SK-N-SH (cell line): ENCODE results near the gene SNRNP35. TPM values are rescaled to one million over a fixed set of nuclear protein-coding genes. Genes with fewer than 3 reads are reported as not detected.

Experiments used
- CTCF ChIA-PET: fragments of 300-600, 350-600 bp; formaldehyde crosslinking; extraction: SDS; loops from one replicate; lab custom pipeline; 2021; lab: Yijun Ruan, JAX
- POLR2A ChIA-PET: fragments of 350-600 bp; sonication (Branson Sonifier 250); formaldehyde crosslinking; extraction: SDS; loops from one replicate; lab custom pipeline; 2020; ENCODE audit warnings: antibody characterized with exemption, inconsistent platforms; lab: Yijun Ruan, JAX
- DNase-seq: peaks from one replicate; pipeline ENCODE4 v3.0.0; 2012
- H2AFZ ChIP-seq: fragments of 200-600 bp; sonication (generic); 2 replicates; pipeline ENCODE4 v1.8.1; 2016; ENCODE audit warnings: antibody characterized with exemption, mild to moderate bottlenecking, low read depth
- H3F3A ChIP-seq: fragments of 200-600 bp; sonication (generic); replicated peaks from 2 replicates; pipeline ENCODE3; 2016; ENCODE audit warnings: antibody characterized with exemption, mild to moderate bottlenecking; ENCODE audit not compliant: insufficient read depth
- H3K27ac ChIP-seq, 2 experiments: fragments of 200-500 bp in 1 of 2; fragments of 200-600 bp in 1 of 2; sonication (Bioruptor generic) in 1 of 2; sonication (generic), shearing (Covaris generic) in 1 of 2; 2 replicates each; pipeline versions ENCODE4 v1.5.1 to v1.6.1; 2014 to 2016; ENCODE audit warnings: low read depth in 2 of 2, inconsistent platforms in 1 of 2, low read length in 1 of 2, mild to moderate bottlenecking in 1 of 2, mixed read lengths in 1 of 2
- H3K27me3 ChIP-seq: fragments of 200-600 bp; sonication (generic), shearing (Covaris generic); 2 replicates; pipeline ENCODE4 v1.6.1; 2016; ENCODE audit warnings: mixed run types; ENCODE audit not compliant: insufficient read depth
- H3K36me3 ChIP-seq, 2 experiments: fragments of 200-500 bp in 1 of 2; fragments of 200-600 bp in 1 of 2; sonication (Bioruptor generic) in 1 of 2; sonication (generic) in 1 of 2; replicated peaks in 1 of 2; 2 replicates each; pipeline versions ENCODE3 to v1.5.1; 2014 to 2016; ENCODE audit warnings: low read length in 1 of 2, mild to moderate bottlenecking in 1 of 2; ENCODE audit not compliant: insufficient read depth in 2 of 2, control insufficient read depth in 1 of 2
- H3K4me1 ChIP-seq, 2 experiments: fragments of 200-500 bp in 1 of 2; fragments of 200-600 bp in 1 of 2; sonication (Bioruptor generic) in 1 of 2; sonication (generic), shearing (Covaris generic) in 1 of 2; 2 replicates each; pipeline versions ENCODE4 v1.5.1 to v1.6.1; 2014 to 2016; ENCODE audit warnings: low read depth in 1 of 2, low read length in 1 of 2, mixed run types in 1 of 2; ENCODE audit not compliant: insufficient read depth in 2 of 2, control insufficient read depth in 1 of 2
- H3K4me2 ChIP-seq: fragments of 200-600 bp; sonication (generic), shearing (Covaris generic); 2 replicates; pipeline ENCODE4 v1.6.1; 2017; ENCODE audit warnings: mixed run types
- H3K4me3 ChIP-seq, 2 experiments: fragments of 200-500 bp in 1 of 2; fragments of 200-600 bp in 1 of 2; sonication (Bioruptor generic) in 1 of 2; sonication (generic), shearing (Covaris generic) in 1 of 2; 2 replicates each; pipeline versions ENCODE4 v1.5.1 to v1.8.1; 2014 to 2016; ENCODE audit warnings: low read depth in 2 of 2, inconsistent platforms in 1 of 2, low read length in 1 of 2, mild to moderate bottlenecking in 1 of 2, mixed read lengths in 1 of 2, moderate library complexity in 1 of 2
- H3K79me2 ChIP-seq: fragments of 200-600 bp; sonication (generic); 2 replicates; pipeline ENCODE4 v1.8.1; 2017; ENCODE audit warnings: mild to moderate bottlenecking; ENCODE audit not compliant: insufficient read depth
- H3K9ac ChIP-seq: fragments of 200-600 bp; sonication (generic); 2 replicates; pipeline ENCODE4 v1.6.1; 2017; ENCODE audit warnings: mixed run types
- H3K9me2 ChIP-seq: fragments of 200-600 bp; sonication (generic); 2 replicates; pipeline ENCODE4 v1.6.1; 2017; ENCODE audit warnings: mixed run types
- H3K9me3 ChIP-seq: fragments of 200-600 bp; sonication (generic); 2 replicates; pipeline ENCODE4 v1.6.1; 2017; ENCODE audit warnings: mixed run types, mild to moderate bottlenecking, moderate library complexity
- H4K20me1 ChIP-seq: fragments of 200-600 bp; sonication (generic); 2 replicates; pipeline ENCODE4 v1.6.1; 2017; ENCODE audit warnings: mild to moderate bottlenecking, mixed run types; ENCODE audit not compliant: insufficient read depth
- CHD2 ChIP-seq: fragments of 150-350 bp; IDR thresholded peaks from 2 replicates; pipeline ENCODE4 v1.6.1; 2018; ENCODE audit warnings: low read length; ENCODE audit not compliant: partially characterized antibody
- ELF1 ChIP-seq: IDR thresholded peaks from 2 replicates; pipeline ENCODE4 v1.4.0; 2012
- EP300 ChIP-seq, 2 experiments: IDR thresholded peaks; 2 replicates each; pipeline versions ENCODE4 v1.4.0 to v1.6.1; 2012; ENCODE audit warnings: borderline replicate concordance in 1 of 2, low read depth in 1 of 2, low read length in 1 of 2
- FOSL2 ChIP-seq: IDR thresholded peaks from 2 replicates; pipeline ENCODE4 v1.4.0; 2012; ENCODE audit warnings: low read depth, mild to moderate bottlenecking, moderate library complexity, borderline replicate concordance
- FOXJ3 ChIP-seq: sonication (generic); formaldehyde crosslinking; IDR thresholded peaks from 2 replicates; pipeline ENCODE4 v1.5.1; 2020; ENCODE audit warnings: mild to moderate bottlenecking, missing genetic modification reagents
- FOXM1 ChIP-seq: IDR thresholded peaks from 2 replicates; pipeline ENCODE4 v1.4.0; 2012; ENCODE audit warnings: low read depth, mild to moderate bottlenecking
- GABPA ChIP-seq: IDR thresholded peaks from 2 replicates; pipeline ENCODE4 v1.4.0; 2012; ENCODE audit warnings: low read depth, mild to moderate bottlenecking
- GATA2 ChIP-seq: sonication (generic); formaldehyde crosslinking; IDR thresholded peaks from 2 replicates; pipeline ENCODE4 v1.5.0; 2020; ENCODE audit warnings: mild to moderate bottlenecking, missing genetic modification reagents
- IRF3 ChIP-seq: fragments of 150-350 bp; IDR thresholded peaks from 2 replicates; pipeline ENCODE4 v1.6.1; 2016; ENCODE audit warnings: mild to moderate bottlenecking, low read depth, low read length
- JUND ChIP-seq: IDR thresholded peaks from 2 replicates; pipeline ENCODE4 v1.4.0; 2012
- MAX ChIP-seq: IDR thresholded peaks from 2 replicates; pipeline ENCODE4 v1.4.0; 2012; ENCODE audit warnings: low read depth
- MXI1 ChIP-seq: IDR thresholded peaks from 2 replicates; pipeline ENCODE4 v1.6.1; 2012; ENCODE audit warnings: mild to moderate bottlenecking, low read depth, low read length, improper control_type of control experiment
- NRF1 ChIP-seq: IDR thresholded peaks from 2 replicates; pipeline ENCODE4 v1.6.1; 2012; ENCODE audit warnings: low read depth, mild to moderate bottlenecking, low read length
- PBX3 ChIP-seq: IDR thresholded peaks from 2 replicates; pipeline ENCODE4; 2012
- RCOR1 ChIP-seq: fragments of 150-350 bp; IDR thresholded peaks from 2 replicates; pipeline ENCODE4 v1.6.1; 2017; ENCODE audit warnings: antibody characterized with exemption, low read length
- SIN3A ChIP-seq: IDR thresholded peaks from 2 replicates; pipeline ENCODE4 v1.6.1; 2012; ENCODE audit warnings: low read depth, mild to moderate bottlenecking, low read length, moderate library complexity, borderline replicate concordance
- SMC3 ChIP-seq: IDR thresholded peaks from 2 replicates; pipeline ENCODE4 v1.6.1; 2012; ENCODE audit warnings: low read depth, low read length, improper control_type of control experiment
- TCF12 ChIP-seq: IDR thresholded peaks from 2 replicates; pipeline ENCODE4 v1.4.0; 2012
- WGBS: methylation state at CpG from one replicate; pipeline ENCODE4 v1.1.6; 2017; ENCODE audit warnings: low lambda C conversion rate; 5-methylcytosine and 5-hydroxymethylcytosine counted together
- polyA plus RNA-seq, 3 experiments: library from polyadenylated mRNA; depleted of rRNA; stranded (reverse); fragments of >200 nt; gene quantifications; 2 replicates each; pipeline ENCODE4 v1.2.3, GENCODE V29; 2012
- TF ChIP-seq, protein P1 (sequence below): IDR thresholded peaks from 2 replicates; pipeline ENCODE4 v1.4.0; 2012; ENCODE audit warnings: low read depth, borderline replicate concordance

Gene SNRNP35
- polyA plus RNA-seq, 1 of the 3 experiments (the other 2 are of a cell fraction): 13.1 TPM

- H3K36me3 ChIP-seq: peaks cover 0 to 16% of the 10 kb centered on the region in 2 experiments
- H3K9me3 ChIP-seq: no peaks in the 10 kb centered on the region
- no peak overlapping the region for H3K4me3 ChIP-seq
- no peak for DNase-seq
- 98% methylated on average over 5 of the region's 5 CpGs for WGBS
- no peaks in the 10 kb centered on the region for H4K20me1 ChIP-seq
- no peak for TF ChIP-seq IRF3
- TF ChIP-seq MAX: no peak
- no peak for TF ChIP-seq GABPA
- no peak for TF ChIP-seq EP300 (IDR thresholded peaks at IDR 0.05; ENCODE audit: borderline replicate concordance in 1 of 2, low read depth in 1 of 2, low read length in 1 of 2)
- TF ChIP-seq, protein P1, sequence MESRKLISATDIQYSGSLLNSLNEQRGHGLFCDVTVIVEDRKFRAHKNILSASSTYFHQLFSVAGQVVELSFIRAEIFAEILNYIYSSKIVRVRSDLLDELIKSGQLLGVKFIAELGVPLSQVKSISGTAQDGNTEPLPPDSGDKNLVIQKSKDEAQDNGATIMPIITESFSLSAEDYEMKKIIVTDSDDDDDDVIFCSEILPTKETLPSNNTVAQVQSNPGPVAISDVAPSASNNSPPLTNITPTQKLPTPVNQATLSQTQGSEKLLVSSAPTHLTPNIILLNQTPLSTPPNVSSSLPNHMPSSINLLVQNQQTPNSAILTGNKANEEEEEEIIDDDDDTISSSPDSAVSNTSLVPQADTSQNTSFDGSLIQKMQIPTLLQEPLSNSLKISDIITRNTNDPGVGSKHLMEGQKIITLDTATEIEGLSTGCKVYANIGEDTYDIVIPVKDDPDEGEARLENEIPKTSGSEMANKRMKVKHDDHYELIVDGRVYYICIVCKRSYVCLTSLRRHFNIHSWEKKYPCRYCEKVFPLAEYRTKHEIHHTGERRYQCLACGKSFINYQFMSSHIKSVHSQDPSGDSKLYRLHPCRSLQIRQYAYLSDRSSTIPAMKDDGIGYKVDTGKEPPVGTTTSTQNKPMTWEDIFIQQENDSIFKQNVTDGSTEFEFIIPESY: no peak
- TF ChIP-seq FOXM1: no peak
- TF ChIP-seq SIN3A: no peak
- no peak for TF ChIP-seq FOXJ3
- no peak for TF ChIP-seq GATA2
- TF ChIP-seq NRF1: no peak
- TF ChIP-seq TCF12: no peak
- no peak for TF ChIP-seq JUND
- TF ChIP-seq PBX3: no peak
- no peak for TF ChIP-seq SMC3
- no peak for TF ChIP-seq MXI1
- no peak for TF ChIP-seq ELF1
- no peak for TF ChIP-seq FOSL2
- TF ChIP-seq RCOR1: no peak
- TF ChIP-seq CHD2: no peak
- no peak overlapping the region for H3K27ac ChIP-seq
- no peaks in the 10 kb centered on the region for H3K27me3 ChIP-seq
- peaks cover 4% of the 10 kb centered on the region; the same call in 1 of the 2 replicates for H3K79me2 ChIP-seq
- H3K9me2 ChIP-seq: no peaks in the 10 kb centered on the region
- H3K4me1 ChIP-seq: no peaks in the 10 kb centered on the region
- no peak overlapping the region for H2AFZ ChIP-seq
- H3K9ac ChIP-seq: no peak overlapping the region
- ChIA-PET POLR2A (interaction anchor here (0.7 kb wide), 1 partner anchor 179 kb away, joined by 3 read pairs; no protein-coding TSS in a partner anchor), CTCF (no interaction called here)
- H3F3A ChIP-seq: peaks cover 19% of the 10 kb centered on the region
- no peak overlapping the region for H3K4me2 ChIP-seq
Measured at GRCh38 chr12:123410041-123410412, 47.9 kb upstream of the SNRNP35 start.
